Fibroblast of mammary gland (primary cell): ENCODE results near the gene ASTN2.

Experiments used
- DNase-seq: peaks from one replicate; pipeline ENCODE4 v3.0.0-alpha.2; 2010; ENCODE audit warnings: low read depth
- H3K4me3 ChIP-seq: 2 replicates; pipeline ENCODE4 v1.5.1; 2011; ENCODE audit warnings: low read depth, mild to moderate bottlenecking, low read length, moderate library complexity; ENCODE audit not compliant: control insufficient read depth
- CTCF ChIP-seq: conservative IDR thresholded peaks from 2 replicates; pipeline ENCODE4 v1.5.1; 2011; ENCODE audit warnings: low read depth, low read length, inconsistent platforms; ENCODE audit not compliant: control insufficient read depth, insufficient read depth

Gene ASTN2

DNA sequence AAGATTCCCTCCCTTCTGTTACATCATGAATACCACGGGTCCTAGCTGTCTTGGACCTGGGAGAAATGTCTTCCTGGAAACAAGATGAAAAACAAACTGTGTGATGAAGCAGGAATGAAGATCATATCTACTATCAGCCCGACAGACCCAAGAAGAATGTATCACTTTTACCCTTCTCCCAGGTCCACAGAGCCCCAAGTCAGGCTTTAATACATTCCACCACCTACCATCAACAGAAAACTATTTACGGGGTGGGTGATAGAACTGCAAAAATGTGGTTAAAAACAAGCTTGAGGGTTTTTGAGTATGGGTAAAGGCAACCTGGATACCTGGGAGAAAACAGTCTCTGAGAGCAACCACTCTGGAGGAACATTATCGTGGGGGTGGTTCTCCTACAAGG is 400.8 kb downstream of the ASTN2 start:
- no peak for TF ChIP-seq CTCF
- no peak overlapping the region for H3K4me3 ChIP-seq
- DNase-seq, result no peak

DNA sequence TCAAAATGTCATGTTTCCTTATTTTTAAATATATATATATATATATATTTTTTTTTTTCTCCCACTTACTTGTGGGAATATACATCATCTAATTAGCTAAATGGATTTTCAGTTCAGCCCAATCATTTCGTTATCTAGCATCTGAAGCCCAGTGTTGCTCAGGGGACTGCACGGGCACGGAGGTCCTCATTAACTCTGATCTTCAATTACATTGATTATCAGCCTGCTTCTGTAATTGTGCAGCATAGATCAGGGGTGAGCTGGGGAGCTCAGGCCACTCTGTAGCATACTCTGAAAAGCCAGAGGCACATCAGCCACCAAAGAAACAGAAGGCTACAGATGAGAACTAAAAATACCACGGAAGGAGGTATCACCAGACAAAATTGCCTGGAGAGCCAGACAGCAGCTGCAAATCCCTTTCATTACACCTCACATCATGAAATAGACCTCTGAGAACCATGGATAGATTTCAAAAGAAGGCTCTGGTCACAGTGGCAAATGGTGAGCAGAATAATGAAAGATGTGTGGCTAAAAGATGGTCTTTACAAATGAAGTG is 401.3 kb downstream of the ASTN2 start:
- no peak for DNase-seq
- no peak overlapping the region for H3K4me3 ChIP-seq
- TF ChIP-seq CTCF, result no peak

- DNase-seq, result no peak
- no peak overlapping the region for H3K4me3 ChIP-seq
- no peak for TF ChIP-seq CTCF
These were observed 404.8 kb downstream of the ASTN2 start for GRCh38 chr9:117010061-117010460.

- H3K4me3 ChIP-seq, result no peak overlapping the region
- TF ChIP-seq CTCF, result no peak
- DNase-seq, result no peak
These were observed 406.0 kb downstream of the ASTN2 start for GRCh38 chr9:117008876-117009275.

DNA sequence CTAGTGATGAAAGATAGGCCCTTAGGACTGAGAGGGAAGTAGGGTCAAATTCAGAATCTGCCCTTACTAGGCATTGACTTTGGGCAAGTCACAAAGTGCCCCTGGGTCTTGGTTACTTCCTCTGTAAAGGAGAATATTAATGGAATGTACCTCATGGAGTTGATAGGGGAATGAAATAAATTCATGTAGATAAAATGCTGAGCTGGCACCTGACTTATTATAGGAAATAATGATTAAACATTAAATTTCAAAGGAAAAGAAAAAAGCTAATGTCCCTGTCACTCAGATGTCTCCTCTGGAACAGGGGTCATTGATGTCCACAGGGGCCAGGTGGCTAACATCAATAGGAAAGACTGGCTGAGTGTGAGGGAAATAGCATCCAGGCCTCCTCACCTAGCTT is 406.4 kb downstream of the ASTN2 start:
- H3K4me3 ChIP-seq, result no peak overlapping the region
- DNase-seq, result no peak
- TF ChIP-seq CTCF, result no peak

- H3K4me3 ChIP-seq, result no peak overlapping the region
These were observed 412.2 kb downstream of the ASTN2 start for GRCh38 chr9:117002686-117003085.

More at GRCh38 chr9:117002686-117003085, 412.2 kb downstream of the ASTN2 start:
- no peak for DNase-seq
- TF ChIP-seq CTCF, result no peak
